ENCODE results near the gene NOC4L. TPM values are rescaled to one million over a fixed set of nuclear protein-coding genes. Genes with fewer than 3 reads are reported as not detected.
A peak's percentile ranks its signal among the peaks of the same experiment; 100 is the strongest.

NOC4L gene
- total and polyA plus RNA-seq, 2 of the 4 experiments (the other 2 are of a cell fraction): 5.2 to 13.4 TPM

GRCh38 chr12:132116709-132117557 lies 27.3 kb upstream of the NOC4L start (continued):
- TF ChIP-seq RCOR1 (IDR thresholded peaks at IDR 0.05; ENCODE audit: insufficient replicate concordance, low read length): no peak

- no peak overlapping the region for H2BK5ac ChIP-seq (ENCODE audit: low read depth, low read length, poor library complexity, severe bottlenecking)
- no TSS peak for BruUV-seq (replicated peaks)
- H3K23ac ChIP-seq (ENCODE audit: low read depth, low read length): no peak overlapping the region
- ATAC-seq (ENCODE audit: low read depth): peak; percentile 32; the same call in 1 of the 2 replicates
- no peak overlapping the region for H2AK5ac ChIP-seq (ENCODE audit: low read depth, low read length)
- no peak overlapping the region for H4K5ac ChIP-seq (ENCODE audit: low read depth, low read length)
- peaks cover 40% of the 10 kb centered on the region for H3K36me3 ChIP-seq (ENCODE audit: control insufficient read depth, insufficient read depth, low read length)
- in situ Hi-C loops (cut with MboI; ENCODE audit: low sequenced_read_pairs) (no loop called here), intact Hi-C loops (cut with micrococcal nuclease) (no loop called here), dilution Hi-C loops (cut with HindIII; ENCODE audit: low sequenced_read_pairs, unreplicated experiment) (no loop called here)
- no peak overlapping the region for H3K4me3 ChIP-seq (ENCODE audit: insufficient read depth, low read depth, low read length)
- no peaks in the 10 kb centered on the region for H4K20me1 ChIP-seq (ENCODE audit: insufficient read depth, low read length)
- H3K27me3 ChIP-seq (ENCODE audit: control insufficient read depth, insufficient read depth, low read length): no peaks in the 10 kb centered on the region
- no peak overlapping the region for H2BK20ac ChIP-seq (ENCODE audit: low read depth, low read length)
- no peak overlapping the region for H3K9ac ChIP-seq (ENCODE audit: low read depth, low read length)
- H2BK15ac ChIP-seq (ENCODE audit: low read depth, low read length): no peak overlapping the region
- ChIA-PET CTCF (no interaction called here), POLR2A (ENCODE audit: unreplicated experiment) (no interaction called here)
- H3K9me3 ChIP-seq (ENCODE audit: control insufficient read depth, insufficient read depth, low read length): no peaks in the 10 kb centered on the region
- H3K4me2 ChIP-seq (ENCODE audit: low read depth, low read length): no peak overlapping the region
- no peak overlapping the region for H3K4ac ChIP-seq (ENCODE audit: low read depth, low read length)
- H2BK120ac ChIP-seq (ENCODE audit: low read depth, low read length): no peak overlapping the region
- no peaks in the 10 kb centered on the region for H3K4me1 ChIP-seq (ENCODE audit: control insufficient read depth, insufficient read depth, low read length)
- H4K8ac ChIP-seq (ENCODE audit: low read depth in 2 of 2, low read length in 2 of 2): no peak overlapping the region
- H2AFZ ChIP-seq (replicated peaks; ENCODE audit: low read length, poor library complexity): no peak overlapping the region
- H3K18ac ChIP-seq (ENCODE audit: low read depth, low read length): no peak overlapping the region
- no peak overlapping the region for H3K27ac ChIP-seq (ENCODE audit: insufficient read depth, low read length)
- no peak overlapping the region for H2AK9ac ChIP-seq (replicated peaks; ENCODE audit: low read depth, low read length, poor library complexity)
- H3K9me1 ChIP-seq (ENCODE audit: insufficient read depth, low read length): no peaks in the 10 kb centered on the region; the same call in 1 of the 2 replicates
- H4K91ac ChIP-seq (ENCODE audit: insufficient read depth, low read depth, low read length): no peak overlapping the region
- no peak for DNase-seq
- no peak overlapping the region for H3K14ac ChIP-seq (replicated peaks; ENCODE audit: low read depth, low read length)
- no peak overlapping the region for H3K56ac ChIP-seq (ENCODE audit: extremely low read depth, insufficient read depth, low read length)
- TF ChIP-seq MAZ (IDR thresholded peaks at IDR 0.05; ENCODE audit: borderline replicate concordance, low read depth, low read length): no peak
- no peak for TF ChIP-seq MAFK (IDR thresholded peaks at IDR 0.05; ENCODE audit: low read depth, low read length)
- TF ChIP-seq ELK1 (IDR thresholded peaks at IDR 0.05; ENCODE audit: borderline replicate concordance, low read depth, low read length): no peak
- TF ChIP-seq NFE2L2 (IDR thresholded peaks at IDR 0.05; ENCODE audit: low read depth, low read length): no peak
- no peak for TF ChIP-seq CEBPB (IDR thresholded peaks at IDR 0.05; ENCODE audit: low read depth, low read length)
- no peak for TF ChIP-seq RAD21 (IDR thresholded peaks at IDR 0.05; ENCODE audit: low read length)
- TF ChIP-seq CTCF (conservative IDR thresholded peaks at IDR 0.05; ENCODE audit: low read depth, low read length): no peak
- no peak for TF ChIP-seq RFX5 (IDR thresholded peaks at IDR 0.05; ENCODE audit: low read depth, low read length)
- TF ChIP-seq CHD1 (IDR thresholded peaks at IDR 0.05; ENCODE audit: low read depth, low read length): no peak
- no peak for TF ChIP-seq RCOR1 (IDR thresholded peaks at IDR 0.05; ENCODE audit: insufficient replicate concordance, low read length)
- TF ChIP-seq SMC3 (IDR thresholded peaks at IDR 0.05; ENCODE audit: low read depth, low read length): no peak
- TF ChIP-seq POLR2A (IDR thresholded peaks at IDR 0.05; ENCODE audit: low read depth, low read length): no peak
- no peak for TF ChIP-seq MXI1 (IDR thresholded peaks at IDR 0.05; ENCODE audit: borderline replicate concordance, low read depth, low read length)
- WGBS, 2 experiments (ENCODE audit: extremely low coverage in 2 of 2, insufficient read length in 1 of 2): 83% methylated on average over 3 of the region's 10 CpGs; no CpG with 5 or more reads in 1 of the 2 experiments
- H3K79me1 ChIP-seq (ENCODE audit: low read depth in 1 of 2, low read length in 2 of 2): no peaks in the 10 kb centered on the region
These were observed 26.7 kb upstream of the NOC4L start for GRCh38 chr12:132117558-132117875.
